Keratinocyte (primary cell): ENCODE measurements around the gene RBM42.

ENCODE experiments used
- EZH2 ChIP-seq: IDR thresholded peaks from one replicate; pipeline ENCODE4 v1.6.1; 2012; ENCODE audit warnings: inconsistent platforms, mild to moderate bottlenecking, low read length, moderate library complexity
- TF ChIP-seq, protein P1 (sequence below), 3 experiments: IDR thresholded peaks in 1 of 3; conservative IDR thresholded peaks in 1 of 3; optimal IDR thresholded peaks in 1 of 3; 2 replicates in 2 of 3; 3 replicates in 1 of 3; pipeline versions ENCODE3 to v1.5.1; 2011; ENCODE audit warnings: low read length in 3 of 3, mild to moderate bottlenecking in 3 of 3, moderate library complexity in 2 of 3, control low read depth in 1 of 3, inconsistent platforms in 1 of 3; ENCODE audit not compliant: insufficient read depth in 2 of 3; ENCODE audit errors: extremely low read depth in 1 of 3

DNA sequence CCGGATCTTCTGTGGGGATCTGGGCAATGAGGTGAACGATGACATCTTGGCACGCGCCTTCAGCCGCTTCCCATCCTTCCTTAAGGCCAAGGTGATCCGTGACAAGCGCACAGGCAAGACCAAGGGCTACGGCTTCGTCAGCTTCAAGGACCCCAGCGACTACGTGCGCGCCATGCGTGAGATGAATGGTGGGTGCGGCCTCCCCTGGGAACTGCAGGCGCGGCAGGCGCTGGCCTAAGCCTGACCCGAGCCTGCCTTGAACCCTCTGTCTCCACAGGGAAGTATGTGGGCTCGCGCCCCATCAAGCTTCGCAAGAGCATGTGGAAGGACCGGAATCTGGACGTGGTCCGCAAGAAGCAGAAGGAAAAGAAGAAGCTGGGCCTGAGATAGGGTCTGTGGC, 8.3 kb downstream of the RBM42 start:
- TF ChIP-seq EZH2 = no peak
- TF ChIP-seq, protein P1, sequence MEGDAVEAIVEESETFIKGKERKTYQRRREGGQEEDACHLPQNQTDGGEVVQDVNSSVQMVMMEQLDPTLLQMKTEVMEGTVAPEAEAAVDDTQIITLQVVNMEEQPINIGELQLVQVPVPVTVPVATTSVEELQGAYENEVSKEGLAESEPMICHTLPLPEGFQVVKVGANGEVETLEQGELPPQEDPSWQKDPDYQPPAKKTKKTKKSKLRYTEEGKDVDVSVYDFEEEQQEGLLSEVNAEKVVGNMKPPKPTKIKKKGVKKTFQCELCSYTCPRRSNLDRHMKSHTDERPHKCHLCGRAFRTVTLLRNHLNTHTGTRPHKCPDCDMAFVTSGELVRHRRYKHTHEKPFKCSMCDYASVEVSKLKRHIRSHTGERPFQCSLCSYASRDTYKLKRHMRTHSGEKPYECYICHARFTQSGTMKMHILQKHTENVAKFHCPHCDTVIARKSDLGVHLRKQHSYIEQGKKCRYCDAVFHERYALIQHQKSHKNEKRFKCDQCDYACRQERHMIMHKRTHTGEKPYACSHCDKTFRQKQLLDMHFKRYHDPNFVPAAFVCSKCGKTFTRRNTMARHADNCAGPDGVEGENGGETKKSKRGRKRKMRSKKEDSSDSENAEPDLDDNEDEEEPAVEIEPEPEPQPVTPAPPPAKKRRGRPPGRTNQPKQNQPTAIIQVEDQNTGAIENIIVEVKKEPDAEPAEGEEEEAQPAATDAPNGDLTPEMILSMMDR (optimal IDR thresholded peaks at IDR 0.05 in 1 of 3, IDR thresholded peaks at IDR 0.05 in 1 of 3, conservative IDR thresholded peaks at IDR 0.05 in 1 of 3; ENCODE audit: extremely low read depth in 1 of 3, insufficient read depth in 2 of 3, low read length in 3 of 3) = no peak
